ENCODE data around the gene SERPINA6.
"Not testable (repeated sequence)": the region's sequence is repeated elsewhere in the genome, so short reads cannot be mapped to it uniquely, and the experiment has no call there.

Gene SERPINA6

DNA sequence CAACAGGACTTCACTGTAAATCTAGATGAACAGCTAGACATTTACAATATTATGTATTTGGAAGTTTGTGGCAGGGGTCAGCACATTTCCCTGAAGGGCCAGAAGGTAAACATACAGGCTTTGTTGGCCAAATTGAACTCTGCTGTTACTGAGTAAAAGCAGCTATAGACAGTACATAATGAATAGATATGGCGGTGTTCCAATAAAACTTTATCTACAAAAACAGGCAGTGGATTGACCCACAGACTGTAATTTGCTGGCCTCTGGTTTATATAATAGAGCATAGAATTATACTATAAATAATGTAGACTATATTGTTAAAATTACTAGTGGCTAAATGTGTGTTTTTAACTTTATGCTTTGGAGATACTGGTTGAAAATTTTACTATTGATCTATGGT is 55.8 kb downstream of the SERPINA6 start:
- H3K27me3 ChIP-seq (ENCODE audit: control insufficient read depth, insufficient read depth, low read length), result no peaks in the 10 kb centered on the region
- H3K9ac ChIP-seq (ENCODE audit: low read length), result no peak overlapping the region
- no peak overlapping the region for H3K27ac ChIP-seq (ENCODE audit: low read depth, low read length)
- no peaks in the 10 kb centered on the region for H3K4me1 ChIP-seq (ENCODE audit: control insufficient read depth, insufficient read depth, low read length)
- H3K4me3 ChIP-seq (ENCODE audit: low read length), result no peak overlapping the region
- H3K36me3 ChIP-seq (ENCODE audit: control insufficient read depth, insufficient read depth, low read length), result no peaks in the 10 kb centered on the region

GRCh38 chr14:94264195-94264594 is 58.9 kb downstream of the SERPINA6 start:
- H3K4me3 ChIP-seq (ENCODE audit: low read length); H3K27ac ChIP-seq (ENCODE audit: low read depth, low read length); H3K27me3 ChIP-seq (ENCODE audit: control insufficient read depth, insufficient read depth, low read length); H3K36me3 ChIP-seq (ENCODE audit: control insufficient read depth, insufficient read depth, low read length); H3K9ac ChIP-seq (ENCODE audit: low read length); H3K4me1 ChIP-seq (ENCODE audit: control insufficient read depth, insufficient read depth, low read length): not testable (repeated sequence)

Data from rectal smooth muscle tissue (tissue), 1 donor.